B cell (primary cell): ENCODE results near the gene TRMU. TPM values are rescaled to one million over a fixed set of nuclear protein-coding genes. Genes with fewer than 3 reads are reported as not detected.

Experiments
- ATAC-seq: fragments of 200-7000 bp; cut with Tn5 transposase; one replicate; pipeline ENCODE4 v1.10.0; 2021; ENCODE audit warnings: low read depth, mild to moderate bottlenecking, moderate number of reproducible peaks, moderate library complexity
- CTCF ChIA-PET: fragments of 350-600 bp; sonication (Branson Sonifier 250); formaldehyde crosslinking; loops from one replicate; lab custom pipeline; 2021; ENCODE audit warnings: antibody characterized with exemption, inconsistent platforms; lab: Charles Lee
- POLR2A ChIA-PET: fragments of 350-600 bp; sonication (Branson Sonifier 250); formaldehyde crosslinking; loops from one replicate; lab custom pipeline; 2021; ENCODE audit warnings: antibody characterized with exemption; lab: Charles Lee
- DNase-seq: peaks from one replicate; pipeline ENCODE4 v3.0.0; 2013
- H2AFZ ChIP-seq: 2 replicates; pipeline ENCODE4 v1.6.1; 2012; ENCODE audit warnings: mild to moderate bottlenecking, low read depth, low read length; ENCODE audit not compliant: insufficient read depth, poor library complexity, severe bottlenecking
- H3K27ac ChIP-seq, 2 donors: 1 replicate in 1 of 2; 2 replicates in 1 of 2; pipeline ENCODE4 v1.5.1; 2012 to 2013; ENCODE audit warnings: low read length in 2 of 2, mild to moderate bottlenecking in 2 of 2, moderate library complexity in 1 of 2
- H3K27me3 ChIP-seq, 4 experiments: fragments of 200-600 bp in 1 of 4; sonication (generic) in 1 of 4; replicated peaks in 1 of 4; 1 replicate in 2 of 4; 2 replicates in 2 of 4; pipeline versions ENCODE4 v1.6.1 to v1.7.0; 2013 to 2016; ENCODE audit warnings: low read length in 3 of 4, mild to moderate bottlenecking in 2 of 4, mixed read lengths in 1 of 4, moderate library complexity in 1 of 4; ENCODE audit not compliant: insufficient read depth in 4 of 4, control insufficient read depth in 3 of 4; ENCODE audit errors: control extremely low read depth in 1 of 4
- H3K36me3 ChIP-seq, 2 experiments: replicated peaks in 1 of 2; 1 replicate in 1 of 2; 2 replicates in 1 of 2; pipeline versions ENCODE4 v1.6.1 to v1.7.1; 2013; ENCODE audit warnings: low read length in 1 of 2; ENCODE audit not compliant: insufficient read depth in 2 of 2, control insufficient read depth in 1 of 2; ENCODE audit errors: control extremely low read depth in 1 of 2, extremely low read depth in 1 of 2
- H3K4me1 ChIP-seq, 2 donors: fragments of 200-600 bp in 1 of 2; sonication (generic) in 1 of 2; 1 replicate in 1 of 2; 2 replicates in 1 of 2; pipeline versions ENCODE4 v1.5.1 to v1.6.1; 2013 to 2017; ENCODE audit warnings: low read length in 2 of 2; ENCODE audit not compliant: control insufficient read depth in 2 of 2, insufficient read depth in 2 of 2
- H3K4me2 ChIP-seq: replicated peaks from 2 replicates; pipeline ENCODE3; 2012; ENCODE audit warnings: mild to moderate bottlenecking, low read depth, low read length; ENCODE audit not compliant: poor library complexity, severe bottlenecking
- H3K4me3 ChIP-seq, 5 experiments: fragments of 200-600 bp in 1 of 5; sonication (generic) in 1 of 5; 1 replicate in 3 of 5; 2 replicates in 2 of 5; pipeline versions ENCODE4 v1.5.1 to v1.7.0; 2011 to 2016; ENCODE audit warnings: low read length in 4 of 5, mild to moderate bottlenecking in 4 of 5, low read depth in 2 of 5, control low read depth in 1 of 5, moderate library complexity in 1 of 5; ENCODE audit not compliant: insufficient read depth in 1 of 5; ENCODE audit errors: control extremely low read depth in 1 of 5, extremely low read depth in 1 of 5
- H3K79me2 ChIP-seq: fragments of 200-600 bp; sonication (generic); one replicate; pipeline ENCODE4 v1.6.0; 2016; ENCODE audit warnings: low read length; ENCODE audit not compliant: control insufficient read depth, insufficient read depth
- H3K9ac ChIP-seq: fragments of 200-600 bp; sonication (generic); 2 replicates; pipeline ENCODE4 v1.6.1; 2017; ENCODE audit warnings: mild to moderate bottlenecking, low read length, moderate library complexity
- H3K9me3 ChIP-seq, 3 donors: one replicate each; pipeline versions ENCODE4 v1.6.1 to v1.7.1; 2013; ENCODE audit warnings: low read length in 2 of 3; ENCODE audit not compliant: control insufficient read depth in 2 of 3, insufficient read depth in 1 of 3; ENCODE audit errors: control extremely low read depth in 1 of 3
- H4K20me1 ChIP-seq: 2 replicates; pipeline ENCODE4 v1.6.0; 2012; ENCODE audit warnings: mild to moderate bottlenecking, low read length; ENCODE audit not compliant: insufficient read depth, control insufficient read depth, poor library complexity, severe bottlenecking
- H3K27ac Mint-ChIP-seq: one replicate; pipeline ENCODE4 v1.8.0; 2021; ENCODE audit warnings: mixed read lengths
- H3K27me3 Mint-ChIP-seq: one replicate; pipeline ENCODE4 v1.8.0; 2021; ENCODE audit warnings: mixed read lengths
- H3K4me1 Mint-ChIP-seq: one replicate; pipeline ENCODE4 v1.8.0; 2021; ENCODE audit warnings: mixed read lengths
- H3K4me3 Mint-ChIP-seq: one replicate; pipeline ENCODE4 v1.8.0; 2021; ENCODE audit warnings: mixed read lengths
- H3K9me3 Mint-ChIP-seq: one replicate; pipeline ENCODE4 v1.8.0; 2022; ENCODE audit warnings: mixed read lengths; ENCODE audit not compliant: insufficient read depth
- EZH2 ChIP-seq: IDR thresholded peaks from 2 replicates; pipeline ENCODE4 v1.6.1; 2012; ENCODE audit warnings: borderline replicate concordance, low read depth, mild to moderate bottlenecking, moderate library complexity, low read length; ENCODE audit not compliant: insufficient read depth, poor library complexity, severe bottlenecking
- WGBS: methylation state at CpG from one replicate; pipeline ENCODE4 v1.1.5; 2013; ENCODE audit warnings: missing lambda C conversion rate; ENCODE audit not compliant: insufficient coverage; 5-methylcytosine and 5-hydroxymethylcytosine counted together
- intact Hi-C: fragments of 100-400 bp; cut with micrococcal nuclease; formaldehyde crosslinking; loops from one replicate; pipeline ENCODE4 v1.10.0; 2022
- polyA plus RNA-seq: library from polyadenylated mRNA; depleted of rRNA; stranded (reverse); fragments of >200 nt; gene quantifications from 2 replicates; pipeline ENCODE4 v1.2.3, GENCODE V29; 2012
- total RNA-seq, 2 donors: library from RNA; stranded (reverse); fragments of 120-200 nt in 1 of 2; gene quantifications; 1 replicate in 1 of 2; 2 replicates in 1 of 2; pipeline versions ENCODE4 v1.2.3 to v1.2.4, GENCODE V29; 2013 to 2022
- TF ChIP-seq, protein P1 (sequence below): fragments of 200-600 bp; IDR thresholded peaks from one replicate; pipeline ENCODE4 v1.8.0; 2022; ENCODE audit warnings: antibody characterized with exemption, mild to moderate bottlenecking

The TRMU gene
- total and polyA plus RNA-seq, 2 donors (not counting 1 experiment from before 2014, with no cell fraction given), result 51.0 to 76.9 TPM

GRCh38 chr22:46347646-46348045 is 12.1 kb downstream of the TRMU start:
- H3K9me3 Mint-ChIP-seq, result no peaks in the 10 kb centered on the region
- H4K20me1 ChIP-seq, result peaks cover 36% of the 10 kb centered on the region
- H3K4me1 Mint-ChIP-seq, result peaks cover 5% of the 10 kb centered on the region
- no peak overlapping the region for H3K4me2 ChIP-seq
- H3K9me3 ChIP-seq, result no peaks in the 10 kb centered on the region
- no peak overlapping the region for H3K4me3 Mint-ChIP-seq
- H3K27ac ChIP-seq, result no peak overlapping the region
- 96% methylated on average over 10 of the region's 12 CpGs for WGBS
- no peak overlapping the region for H3K9ac ChIP-seq
- H3K36me3 ChIP-seq, result peaks cover 5 to 84% of the 10 kb centered on the region in 2 experiments
- no peaks in the 10 kb centered on the region for H3K27me3 ChIP-seq
- H3K27ac Mint-ChIP-seq, result no peak overlapping the region
- ATAC-seq, result no peak
- no peaks in the 10 kb centered on the region for H3K27me3 Mint-ChIP-seq
- H3K4me1 ChIP-seq, result peaks cover 0 to under 1% of the 10 kb centered on the region in 2 donors
- TF ChIP-seq, protein P1, sequence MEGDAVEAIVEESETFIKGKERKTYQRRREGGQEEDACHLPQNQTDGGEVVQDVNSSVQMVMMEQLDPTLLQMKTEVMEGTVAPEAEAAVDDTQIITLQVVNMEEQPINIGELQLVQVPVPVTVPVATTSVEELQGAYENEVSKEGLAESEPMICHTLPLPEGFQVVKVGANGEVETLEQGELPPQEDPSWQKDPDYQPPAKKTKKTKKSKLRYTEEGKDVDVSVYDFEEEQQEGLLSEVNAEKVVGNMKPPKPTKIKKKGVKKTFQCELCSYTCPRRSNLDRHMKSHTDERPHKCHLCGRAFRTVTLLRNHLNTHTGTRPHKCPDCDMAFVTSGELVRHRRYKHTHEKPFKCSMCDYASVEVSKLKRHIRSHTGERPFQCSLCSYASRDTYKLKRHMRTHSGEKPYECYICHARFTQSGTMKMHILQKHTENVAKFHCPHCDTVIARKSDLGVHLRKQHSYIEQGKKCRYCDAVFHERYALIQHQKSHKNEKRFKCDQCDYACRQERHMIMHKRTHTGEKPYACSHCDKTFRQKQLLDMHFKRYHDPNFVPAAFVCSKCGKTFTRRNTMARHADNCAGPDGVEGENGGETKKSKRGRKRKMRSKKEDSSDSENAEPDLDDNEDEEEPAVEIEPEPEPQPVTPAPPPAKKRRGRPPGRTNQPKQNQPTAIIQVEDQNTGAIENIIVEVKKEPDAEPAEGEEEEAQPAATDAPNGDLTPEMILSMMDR, result no peak
- no peak for TF ChIP-seq EZH2
- peaks cover 12% of the 10 kb centered on the region for H3K79me2 ChIP-seq
- ChIA-PET POLR2A (no interaction called here), CTCF (no interaction called here)
- intact Hi-C loops, result no loop called here
- no peak overlapping the region for H3K4me3 ChIP-seq
- no peak for DNase-seq
- H2AFZ ChIP-seq, result no peak overlapping the region

DNA sequence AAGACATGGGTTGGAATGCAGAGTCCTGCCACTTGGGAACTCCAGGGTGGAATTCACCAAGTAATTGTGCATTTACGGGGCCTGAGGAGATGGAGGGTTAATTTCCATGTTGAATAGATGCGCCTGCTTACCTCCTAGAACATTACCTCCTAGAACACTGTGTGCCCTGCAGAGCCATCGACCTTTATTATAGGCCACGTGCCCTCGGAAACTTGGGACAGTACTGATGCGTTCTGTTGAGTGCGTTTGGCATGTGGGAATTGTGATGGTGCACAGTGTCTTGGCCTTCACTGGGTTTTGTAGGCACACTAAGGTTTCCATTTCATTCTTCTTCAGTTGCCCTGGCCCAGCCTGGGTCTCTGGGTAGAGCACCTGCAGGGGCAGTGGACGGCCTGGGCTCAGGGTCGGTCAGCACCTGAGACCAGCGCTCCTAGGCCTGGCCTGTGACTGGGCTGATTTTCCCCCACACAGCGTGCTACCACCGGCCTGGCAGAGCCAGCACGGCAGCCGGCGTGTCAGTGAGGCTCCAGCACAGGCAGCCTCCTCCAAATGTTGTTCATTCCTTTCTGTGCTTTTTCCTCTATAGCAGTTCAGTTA is 12.7 kb downstream of the TRMU start:
- POLR2A ChIA-PET, result no interaction called here
- H4K20me1 ChIP-seq, result peaks cover 41% of the 10 kb centered on the region
- no peaks in the 10 kb centered on the region for H3K27me3 Mint-ChIP-seq
- H3K4me3 ChIP-seq, result no peak overlapping the region
- H3K27ac ChIP-seq, result no peak overlapping the region
- H2AFZ ChIP-seq, result no peak overlapping the region
- H3K27ac Mint-ChIP-seq, result no peak overlapping the region
- H3K79me2 ChIP-seq, result peaks cover 12% of the 10 kb centered on the region
- WGBS, result 99% methylated on average over 9 of the region's 15 CpGs
- H3K27me3 ChIP-seq, result no peaks in the 10 kb centered on the region
- H3K9ac ChIP-seq, result no peak overlapping the region
- H3K4me3 Mint-ChIP-seq, result no peak overlapping the region
- no peaks in the 10 kb centered on the region for H3K9me3 Mint-ChIP-seq
- no peaks in the 10 kb centered on the region for H3K9me3 ChIP-seq
- DNase-seq (no peak), ATAC-seq (no peak)
- H3K4me2 ChIP-seq, result no peak overlapping the region
- no peak for TF ChIP-seq EZH2
- TF ChIP-seq, protein P1, result no peak
- H3K4me1 Mint-ChIP-seq, result peaks cover 9% of the 10 kb centered on the region
- intact Hi-C loops, result no loop called here
- H3K36me3 ChIP-seq, result peaks cover 5 to 90% of the 10 kb centered on the region in 2 experiments
- H3K4me1 ChIP-seq, result peaks cover 0 to 6% of the 10 kb centered on the region in 2 donors
- CTCF ChIA-PET, result interaction anchor here (3.0 kb wide), 1 partner anchor 20 kb away, joined by 7 read pairs; no protein-coding TSS in a partner anchor
